ENCODE measurements around the gene UMODL1.

UMODL1 gene

DNA sequence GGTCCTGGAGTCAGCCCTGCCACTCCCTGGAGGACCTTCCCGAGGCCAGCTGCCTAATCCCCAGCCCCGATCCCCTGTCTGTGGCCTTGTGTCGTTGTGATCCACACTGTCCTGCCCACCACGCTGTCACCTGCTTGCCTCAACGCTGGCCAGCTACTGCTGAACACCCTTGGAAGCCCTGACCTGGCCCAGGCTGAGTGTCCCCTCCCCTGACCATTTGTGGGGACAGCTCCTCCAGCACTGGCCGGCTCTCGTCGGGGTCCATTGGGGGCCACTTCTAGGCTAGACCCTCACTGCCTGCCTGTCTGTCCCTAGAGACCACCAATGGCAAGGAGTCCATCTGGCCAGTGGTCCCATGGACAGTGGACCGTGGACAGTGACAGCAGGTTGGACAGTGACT lies 12.0 kb upstream of the UMODL1 start:
- Histone ChIP-seq H3K9ac (ENCODE audit: low read length) (no peak overlapping the region), H3K27ac (ENCODE audit: low read length) (no peak overlapping the region), H3K4me1 (ENCODE audit: low read length) (peaks cover 37% of the 10 kb centered on the region), H3K4me3 (ENCODE audit: low read length) (no peak overlapping the region), H3K79me2 (ENCODE audit: low read length) (no peaks in the 10 kb centered on the region), H3F3A (ENCODE audit: insufficient read depth, low read length) (peaks cover 35% of the 10 kb centered on the region), H3K27me3 (replicated peaks; ENCODE audit: insufficient read depth, low read length) (no peaks in the 10 kb centered on the region), H3K9me2 (replicated peaks; ENCODE audit: insufficient read depth, low read length) (no peaks in the 10 kb centered on the region), H3K36me3 (replicated peaks; ENCODE audit: insufficient read depth, low read length) (no peaks in the 10 kb centered on the region), H4K20me1 (ENCODE audit: insufficient read depth, low read length) (no peaks in the 10 kb centered on the region), H3K4me2 (ENCODE audit: low read depth, low read length) (no peak overlapping the region), H2AFZ (ENCODE audit: low read length) (no peak overlapping the region), H3K9me3 (replicated peaks; ENCODE audit: insufficient read depth, low read length) (no peaks in the 10 kb centered on the region)
- no peak for DNase-seq
- no peak for TF ChIP-seq CTCF (IDR thresholded peaks at IDR 0.05; ENCODE audit: low read length)
- no peak for TF ChIP-seq EZH2 (optimal IDR thresholded peaks at IDR 0.05; ENCODE audit: low read depth, low read length)
- TF ChIP-seq EZH2phosphoT487 (IDR thresholded peaks at IDR 0.05; ENCODE audit: low read length): no peak

DNA sequence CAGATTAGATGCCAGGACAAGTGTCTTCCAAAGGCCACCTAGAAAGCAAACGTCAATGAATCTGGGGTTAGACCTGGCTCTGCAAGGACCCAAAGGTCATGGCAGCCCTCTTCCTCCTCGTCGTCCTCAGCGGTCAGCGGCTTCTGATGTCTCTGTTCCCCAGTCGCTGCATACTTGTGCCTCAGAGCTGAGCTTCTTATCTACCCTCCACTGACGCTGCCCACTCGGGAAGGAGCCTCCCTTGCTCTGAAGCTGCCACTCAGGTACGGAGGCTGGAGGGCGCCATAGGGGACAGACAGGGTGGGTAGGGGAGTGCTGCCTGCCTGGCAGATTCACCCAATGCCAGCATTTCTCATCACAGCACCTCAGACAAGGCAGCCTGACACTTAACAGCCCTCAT lies 11.4 kb upstream of the UMODL1 start:
- Histone ChIP-seq H3F3A (ENCODE audit: insufficient read depth, low read length) (peaks cover 41% of the 10 kb centered on the region), H2AFZ (ENCODE audit: low read length) (no peak overlapping the region), H3K4me3 (ENCODE audit: low read length) (no peak overlapping the region), H3K27me3 (replicated peaks; ENCODE audit: insufficient read depth, low read length) (no peaks in the 10 kb centered on the region), H3K79me2 (ENCODE audit: low read length) (no peaks in the 10 kb centered on the region), H3K27ac (ENCODE audit: low read length) (no peak overlapping the region), H3K9ac (ENCODE audit: low read length) (no peak overlapping the region), H3K9me2 (replicated peaks; ENCODE audit: insufficient read depth, low read length) (no peaks in the 10 kb centered on the region), H3K4me1 (ENCODE audit: low read length) (peaks cover 41% of the 10 kb centered on the region), H3K4me2 (ENCODE audit: low read depth, low read length) (no peak overlapping the region), H4K20me1 (ENCODE audit: insufficient read depth, low read length) (no peaks in the 10 kb centered on the region), H3K36me3 (replicated peaks; ENCODE audit: insufficient read depth, low read length) (no peaks in the 10 kb centered on the region), H3K9me3 (replicated peaks; ENCODE audit: insufficient read depth, low read length) (no peaks in the 10 kb centered on the region)
- TF ChIP-seq CTCF (IDR thresholded peaks at IDR 0.05; ENCODE audit: low read length): no peak
- no peak for TF ChIP-seq EZH2 (optimal IDR thresholded peaks at IDR 0.05; ENCODE audit: low read depth, low read length)
- TF ChIP-seq EZH2phosphoT487 (IDR thresholded peaks at IDR 0.05; ENCODE audit: low read length): no peak
- DNase-seq: no peak

DNA sequence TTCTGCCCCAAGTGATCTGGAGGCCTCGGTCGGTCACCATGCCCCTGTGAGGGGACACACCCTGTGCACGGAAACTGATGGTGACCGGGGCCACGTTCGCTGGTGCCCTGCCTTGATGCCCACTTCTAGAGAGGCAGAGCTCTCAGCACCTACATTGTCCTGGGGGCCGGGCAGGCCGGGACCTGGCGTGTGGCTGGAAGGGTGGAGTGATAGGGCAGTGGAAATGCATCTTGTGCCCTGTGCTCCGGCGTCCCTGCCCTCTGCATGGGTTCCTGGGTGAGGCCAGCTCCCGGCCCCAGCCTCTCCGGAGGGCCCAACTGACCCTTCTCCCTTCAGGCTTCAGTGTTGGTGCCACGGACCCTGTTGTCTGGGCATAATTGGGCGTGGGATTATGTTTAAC lies 11.0 kb upstream of the UMODL1 start:
- Histone ChIP-seq H3F3A (ENCODE audit: insufficient read depth, low read length) (peaks cover 45% of the 10 kb centered on the region), H3K4me2 (ENCODE audit: low read depth, low read length) (no peak overlapping the region), H2AFZ (ENCODE audit: low read length) (no peak overlapping the region), H3K9me2 (replicated peaks; ENCODE audit: insufficient read depth, low read length) (no peaks in the 10 kb centered on the region), H3K4me3 (ENCODE audit: low read length) (no peak overlapping the region), H3K9me3 (replicated peaks; ENCODE audit: insufficient read depth, low read length) (no peaks in the 10 kb centered on the region), H3K27me3 (replicated peaks; ENCODE audit: insufficient read depth, low read length) (no peaks in the 10 kb centered on the region), H3K9ac (ENCODE audit: low read length) (no peak overlapping the region), H3K27ac (ENCODE audit: low read length) (no peak overlapping the region), H3K79me2 (ENCODE audit: low read length) (no peaks in the 10 kb centered on the region), H4K20me1 (ENCODE audit: insufficient read depth, low read length) (no peaks in the 10 kb centered on the region), H3K36me3 (replicated peaks; ENCODE audit: insufficient read depth, low read length) (no peaks in the 10 kb centered on the region), H3K4me1 (ENCODE audit: low read length) (peaks cover 45% of the 10 kb centered on the region)
- TF ChIP-seq EZH2 (optimal IDR thresholded peaks at IDR 0.05; ENCODE audit: low read depth, low read length): no peak
- no peak for TF ChIP-seq EZH2phosphoT487 (IDR thresholded peaks at IDR 0.05; ENCODE audit: low read length)
- TF ChIP-seq CTCF (IDR thresholded peaks at IDR 0.05; ENCODE audit: low read length): no peak
- no peak for DNase-seq

Data from MM.1S (cell line).